NCI-H1048 (cell line): ENCODE results near the gene LAMB4.

Experiments
- DNase-seq: peaks from one replicate; lab custom pipeline; 2025; lab: John Stamatoyannopoulos, UW

LAMB4 gene

DNA sequence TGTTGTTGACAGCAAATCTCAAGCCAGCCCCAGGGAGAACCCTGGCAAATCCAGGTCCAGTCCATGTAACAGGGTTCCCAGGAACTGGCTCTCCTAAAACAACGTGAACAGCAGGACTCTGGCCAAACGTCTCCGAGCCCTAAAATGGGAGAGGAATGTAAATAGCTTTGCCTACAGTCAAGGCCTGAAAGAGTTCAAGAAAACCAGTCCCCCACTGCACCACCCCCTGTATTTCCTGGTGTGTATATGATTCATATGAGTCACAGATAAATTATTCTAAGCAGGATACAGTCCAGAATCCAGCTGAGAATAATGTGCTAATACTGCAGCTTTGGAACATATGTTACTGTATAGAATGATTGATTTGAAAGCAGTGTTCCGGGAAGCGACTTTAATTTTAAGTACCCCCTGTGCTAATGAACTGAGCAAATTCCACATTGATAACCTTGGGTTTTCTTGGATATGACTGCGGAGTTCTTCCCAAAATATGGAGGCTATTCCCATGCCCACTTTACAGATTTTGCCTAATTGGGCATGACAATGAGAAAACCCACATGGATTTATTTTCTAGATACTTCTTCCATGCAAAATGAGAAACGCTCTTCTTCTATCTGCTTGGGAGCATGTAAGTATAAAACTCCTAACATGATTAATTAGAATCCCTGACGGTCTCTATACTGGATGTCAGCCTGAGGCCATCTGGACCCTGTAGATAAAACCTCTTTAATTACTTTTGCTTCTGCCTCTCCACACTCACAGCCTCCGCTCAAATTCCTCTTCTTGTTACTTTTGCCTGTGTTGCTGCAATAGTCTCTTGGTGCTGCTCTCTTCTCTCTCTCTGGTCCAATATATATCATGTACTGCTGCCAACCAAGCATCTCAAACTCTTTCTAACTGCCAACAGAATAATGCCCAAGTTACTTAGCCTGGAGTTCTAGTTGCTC, 50.2 kb downstream of the LAMB4 start:
- no peak for DNase-seq

DNA sequence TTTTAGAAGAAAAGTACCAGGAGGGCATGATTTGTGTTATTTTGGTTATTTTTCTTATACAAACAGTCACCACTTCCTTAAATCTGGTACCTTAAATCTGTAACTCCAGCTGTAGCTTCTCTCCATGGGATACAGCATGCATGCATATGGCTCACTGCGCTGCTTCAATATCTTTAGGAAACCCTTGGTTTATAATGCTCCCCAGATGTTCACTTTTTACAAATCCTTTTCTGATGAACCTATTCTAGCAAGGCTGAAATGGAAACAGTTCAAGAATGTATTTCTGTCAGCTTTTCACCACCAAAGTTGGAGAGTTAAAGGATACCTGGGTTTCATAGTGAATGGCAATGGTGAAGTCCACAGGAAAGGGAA, 50.9 kb downstream of the LAMB4 start:
- no peak for DNase-seq

DNA sequence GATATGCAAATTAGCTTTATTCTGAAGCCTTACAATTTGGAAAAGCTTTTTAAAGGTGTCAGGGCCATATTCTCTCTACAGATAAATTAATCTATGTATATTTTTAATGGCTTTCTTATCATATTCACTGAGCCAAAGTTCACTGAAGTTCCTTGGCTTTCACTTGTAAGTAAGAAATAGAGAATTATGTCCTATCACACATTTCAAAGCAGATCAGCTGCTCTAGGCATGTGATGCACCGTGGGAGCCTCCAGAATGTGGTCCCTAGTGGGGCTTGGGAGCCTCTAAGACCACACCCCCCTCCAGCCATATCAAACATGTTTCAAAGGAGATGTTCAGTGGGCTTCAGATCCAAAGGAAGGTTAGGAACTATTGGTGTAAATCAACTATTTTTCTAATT, 51.5 kb downstream of the LAMB4 start:
- DNase-seq = no peak

DNA sequence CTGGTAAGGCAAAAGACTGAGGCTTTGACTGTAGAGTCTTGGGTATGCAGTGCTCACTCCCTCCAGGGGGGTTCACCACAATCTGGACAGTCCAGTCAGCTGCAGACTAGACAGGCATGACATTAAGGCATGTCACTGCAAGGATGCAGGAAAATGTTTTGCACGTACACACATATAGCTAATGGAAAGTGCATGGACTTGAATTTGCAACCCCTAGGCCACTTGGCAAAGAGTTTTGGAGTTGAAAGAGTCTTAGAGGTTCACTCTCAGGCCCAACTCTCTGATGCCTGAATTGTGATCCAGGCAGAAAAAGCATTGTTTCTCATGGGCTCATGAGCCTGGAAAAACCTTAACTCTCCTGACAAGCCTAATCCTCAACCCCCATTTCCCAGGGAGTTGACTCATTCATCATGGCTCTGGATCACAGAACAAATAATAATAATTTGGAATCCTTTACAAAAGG, 51.9 kb downstream of the LAMB4 start:
- DNase-seq = no peak

DNA sequence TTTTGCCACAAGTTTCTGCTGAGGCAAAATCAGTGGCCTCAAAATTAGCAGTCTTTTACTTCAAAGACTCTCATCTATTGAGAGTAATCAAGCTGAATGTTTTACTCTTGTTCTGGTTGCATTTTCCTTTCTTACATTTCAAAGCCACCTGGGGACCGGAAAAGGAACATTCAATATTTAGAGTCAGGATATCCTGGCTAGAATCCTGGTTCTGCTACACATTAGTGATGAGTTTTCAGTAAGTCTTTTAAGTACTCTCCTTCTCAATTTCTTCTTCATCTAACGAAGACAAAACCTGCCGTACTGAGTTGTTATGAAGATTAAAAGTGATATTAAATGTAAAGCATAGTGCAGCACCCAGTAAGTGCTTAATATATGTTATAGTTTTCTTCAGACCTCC, 52.5 kb downstream of the LAMB4 start:
- DNase-seq = no peak

DNA sequence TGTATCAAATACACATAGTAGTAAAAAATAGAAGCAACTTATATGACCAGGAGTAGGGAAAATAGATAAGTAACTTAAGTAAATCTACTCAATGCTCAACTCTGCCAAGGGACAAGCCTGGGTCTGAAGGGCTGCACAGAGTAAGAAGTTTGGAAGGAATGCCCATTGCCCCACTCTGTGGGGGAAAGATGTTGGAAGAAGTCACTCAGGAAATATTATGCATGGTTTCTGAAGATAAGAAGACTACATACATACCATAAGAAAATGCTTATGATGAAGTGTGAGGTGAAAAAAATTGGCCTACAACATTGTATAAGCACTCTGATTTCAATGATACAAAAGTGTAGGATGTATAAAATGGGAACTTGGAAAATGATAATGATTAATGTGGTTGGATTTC, 54.0 kb downstream of the LAMB4 start:
- DNase-seq = no peak

DNA sequence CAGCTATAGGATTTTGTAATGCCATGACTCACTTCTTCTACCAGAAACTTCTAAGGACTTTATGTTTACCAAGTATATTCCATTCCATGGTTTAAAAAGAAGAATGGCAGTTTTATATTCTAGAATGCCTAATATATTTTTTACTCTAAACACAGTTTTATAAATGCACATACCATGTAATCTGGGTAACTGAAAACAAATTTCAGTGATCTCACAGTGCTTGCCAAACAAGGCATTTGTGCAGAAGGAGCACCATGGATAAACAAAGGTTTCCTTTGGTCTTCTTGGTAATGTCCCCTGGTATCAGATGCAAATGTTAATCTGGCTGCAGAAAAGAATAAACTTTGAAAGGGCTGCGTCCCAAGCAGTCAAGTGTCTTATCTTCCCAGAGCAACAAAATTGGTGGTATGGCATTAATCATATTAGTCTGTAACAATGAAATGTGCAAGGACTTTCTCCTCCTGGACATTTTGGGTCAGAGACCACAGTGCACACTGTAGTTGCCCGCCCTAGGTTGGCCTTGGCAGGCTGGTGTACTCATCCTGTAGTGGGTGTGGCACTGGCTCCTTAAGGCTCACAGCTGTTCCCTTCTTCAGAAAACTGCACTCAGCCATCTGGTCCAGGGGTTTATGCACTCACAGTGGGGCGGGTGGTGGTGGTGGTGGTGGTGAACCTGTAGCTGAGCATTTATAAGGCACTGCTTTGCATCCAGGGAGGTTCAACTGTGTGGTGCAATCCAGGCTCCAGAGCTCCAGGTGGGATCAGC, 56.7 kb downstream of the LAMB4 start:
- no peak for DNase-seq

DNA sequence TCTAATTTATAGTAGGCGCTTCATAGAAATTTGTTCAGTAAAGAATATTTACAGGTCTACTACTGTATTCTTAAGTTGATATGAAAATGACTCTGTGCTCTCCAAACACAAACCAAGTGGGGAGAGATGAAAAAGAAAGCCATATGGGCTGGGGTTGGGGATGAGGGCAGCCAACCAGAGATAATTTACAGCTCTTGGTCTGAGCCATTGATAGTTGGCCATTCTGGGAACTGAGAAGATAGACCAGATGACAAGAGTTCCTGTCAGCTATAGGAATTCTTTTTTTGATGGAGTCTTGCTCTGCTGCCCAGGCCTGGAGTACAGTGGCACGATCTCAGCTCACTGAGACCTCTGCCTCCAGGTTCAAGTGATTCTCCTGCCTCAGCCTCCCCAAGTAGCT, 57.4 kb downstream of the LAMB4 start:
- no peak for DNase-seq

DNA sequence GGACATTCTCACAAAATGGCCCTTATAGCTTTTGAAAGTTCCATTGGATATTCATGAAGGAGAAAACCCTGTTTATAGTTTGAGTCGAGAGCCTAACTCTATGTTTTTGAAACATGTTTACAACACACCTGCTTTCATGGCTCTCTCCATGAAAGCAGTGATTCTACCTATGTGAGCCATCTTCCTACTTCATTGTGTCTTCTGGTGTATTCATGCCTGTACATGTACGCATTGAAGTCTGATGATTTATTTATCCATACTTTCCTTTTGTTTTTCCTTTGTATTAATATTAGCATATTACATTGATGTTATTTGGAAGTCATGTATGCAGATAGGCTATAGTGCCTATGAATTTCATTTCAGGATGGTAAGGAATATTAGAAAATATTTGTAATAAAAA, 58.0 kb downstream of the LAMB4 start:
- no peak for DNase-seq

DNA sequence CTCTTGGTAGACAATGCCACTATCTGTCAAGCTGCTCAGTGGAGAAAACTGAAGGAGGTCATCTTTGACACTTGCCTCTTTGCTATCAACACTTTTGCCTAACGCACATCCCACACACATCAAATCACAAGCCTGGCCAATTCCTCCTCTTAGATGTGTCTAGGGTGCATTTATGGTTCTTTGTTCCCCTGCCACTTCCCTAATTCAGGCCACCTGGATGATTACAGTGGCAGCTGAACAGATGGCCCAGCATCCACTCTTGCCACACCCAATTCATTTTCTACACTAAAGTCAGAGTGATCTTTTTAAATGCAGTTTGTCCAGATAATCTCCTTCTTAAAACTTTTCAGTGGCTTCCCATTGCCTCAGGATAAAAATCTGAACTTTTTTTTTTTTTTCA, 58.6 kb downstream of the LAMB4 start:
- DNase-seq = no peak

DNA sequence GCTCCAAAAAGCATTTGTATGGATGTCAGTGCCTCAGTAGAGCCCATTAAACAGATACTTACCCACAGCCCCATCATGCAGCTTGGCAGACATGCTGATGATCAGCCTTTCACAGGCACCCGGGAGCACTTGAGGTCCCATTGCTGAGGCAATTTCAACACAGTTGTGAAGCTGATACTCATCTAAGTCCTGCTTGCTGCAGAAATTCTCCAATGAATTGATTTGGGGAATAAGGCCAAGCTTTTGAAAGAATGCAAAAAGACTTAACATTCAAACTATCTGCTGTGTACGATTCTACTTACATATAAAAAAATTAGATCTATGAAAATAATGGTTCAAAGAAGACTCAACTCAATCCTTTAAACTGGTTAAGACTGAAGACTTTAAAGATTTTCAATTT, 60.5 kb downstream of the LAMB4 start:
- DNase-seq = no peak

DNA sequence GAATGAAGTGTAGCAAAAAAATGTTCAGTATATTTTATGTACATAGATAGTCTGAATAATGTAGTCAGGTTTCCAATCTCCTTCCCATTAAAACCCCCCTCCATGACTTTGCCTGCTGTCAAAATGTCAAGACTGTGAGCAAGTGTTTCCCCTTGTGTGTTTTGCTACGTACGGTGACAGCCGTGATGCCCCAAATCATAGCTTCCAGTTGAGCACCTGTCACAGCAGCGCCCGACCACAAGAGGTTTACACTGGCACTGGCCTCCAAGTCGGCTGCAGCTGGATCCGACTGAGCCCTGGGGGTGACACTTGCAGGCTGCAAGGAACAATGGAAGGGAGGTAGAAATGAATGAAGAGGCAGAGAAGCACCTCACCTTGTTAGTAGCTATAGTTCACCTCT, 62.3 kb downstream of the LAMB4 start:
- DNase-seq = no peak

DNA sequence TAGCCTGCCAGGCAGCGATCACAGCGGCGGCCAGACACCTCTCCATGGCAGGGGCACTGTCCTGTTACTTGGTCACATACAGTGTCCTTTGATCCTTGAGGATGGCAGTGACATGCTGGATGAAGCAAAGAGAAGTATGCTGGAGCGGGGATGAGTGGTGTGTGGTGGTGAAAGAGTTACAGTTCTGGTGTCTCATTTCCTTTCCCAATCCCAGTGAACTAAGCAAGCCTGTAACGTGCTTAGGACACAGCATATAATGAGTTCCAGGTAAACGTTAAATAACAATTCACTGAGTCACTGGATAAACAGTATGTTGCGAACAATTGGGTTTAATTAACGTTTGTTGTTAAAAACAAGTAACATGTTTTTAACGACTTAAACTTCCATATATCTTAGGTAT, 63.7 kb downstream of the LAMB4 start:
- no peak for DNase-seq

DNA sequence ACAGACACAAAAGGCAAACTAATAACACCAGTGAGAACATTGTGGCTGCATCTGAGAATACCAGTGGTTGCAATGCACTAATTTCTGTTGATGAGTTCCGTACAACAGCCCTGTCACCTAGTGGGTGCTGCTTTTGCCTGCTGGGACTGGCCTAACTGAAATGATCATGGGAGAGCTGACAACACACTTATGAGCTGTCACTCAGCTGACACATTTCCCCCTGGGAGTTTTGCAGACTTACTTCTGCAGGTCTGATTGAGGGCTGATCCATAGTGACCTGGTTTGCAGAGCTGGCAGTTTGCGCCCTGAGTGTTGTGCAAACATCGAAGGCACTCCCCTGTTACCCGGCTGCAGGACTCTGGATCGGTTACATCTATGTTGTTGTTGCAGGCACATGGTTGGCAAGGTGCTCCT, 66.6 kb downstream of the LAMB4 start:
- DNase-seq = no peak

DNA sequence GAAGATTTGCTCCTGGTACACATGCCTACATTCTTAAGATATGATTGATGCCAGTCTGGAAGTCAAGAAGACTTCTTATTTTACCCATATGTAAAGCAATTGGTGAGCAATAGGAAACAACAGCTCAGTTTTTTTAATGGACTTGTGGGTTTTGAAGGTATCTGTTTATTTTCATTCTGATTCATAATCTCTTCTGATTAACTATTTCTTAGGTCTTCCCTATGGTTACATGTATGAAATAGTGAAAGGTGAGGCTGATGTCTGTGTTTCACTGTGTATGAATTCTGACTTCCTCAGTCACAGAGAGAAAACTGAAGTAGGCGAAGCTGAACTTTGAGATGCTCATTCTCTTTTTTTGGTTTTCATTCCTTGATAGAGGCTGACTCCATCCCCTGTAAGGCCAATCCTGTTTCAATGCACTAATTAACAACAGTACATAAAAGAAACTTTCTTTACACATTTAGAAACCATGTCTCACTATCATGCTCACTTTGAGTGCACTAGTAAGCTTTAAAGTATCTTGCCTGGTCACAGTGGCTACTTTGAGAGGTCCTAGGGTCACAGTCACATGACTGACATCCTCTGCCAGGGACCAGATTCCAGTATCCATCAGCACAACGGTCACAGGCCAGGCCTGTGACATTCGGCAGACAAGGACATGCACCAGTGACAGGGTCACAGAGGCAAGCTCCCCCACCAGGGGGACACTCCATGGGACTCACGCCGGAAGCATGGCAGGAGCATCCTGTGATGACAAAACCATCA, 67.7 kb downstream of the LAMB4 start:
- DNase-seq = no peak

DNA sequence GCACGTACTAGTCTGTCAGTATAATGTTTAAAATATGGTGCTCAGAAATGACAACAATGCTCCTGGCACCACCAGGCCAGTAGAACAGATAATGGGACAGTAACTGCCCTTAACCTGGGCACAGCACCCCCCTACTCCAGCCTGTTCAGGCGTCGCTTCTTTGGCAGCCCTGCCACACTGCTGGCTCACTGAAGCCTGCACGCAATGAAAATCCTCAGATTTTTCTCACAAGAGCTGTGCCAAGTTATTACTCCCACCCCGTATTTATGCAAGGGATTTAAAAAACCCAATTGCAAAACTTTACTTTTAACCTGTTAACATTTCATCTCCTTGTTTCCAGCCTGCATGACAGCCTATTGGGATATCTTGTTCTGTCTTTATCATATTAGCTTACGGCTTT, 70.6 kb downstream of the LAMB4 start:
- DNase-seq = no peak

DNA sequence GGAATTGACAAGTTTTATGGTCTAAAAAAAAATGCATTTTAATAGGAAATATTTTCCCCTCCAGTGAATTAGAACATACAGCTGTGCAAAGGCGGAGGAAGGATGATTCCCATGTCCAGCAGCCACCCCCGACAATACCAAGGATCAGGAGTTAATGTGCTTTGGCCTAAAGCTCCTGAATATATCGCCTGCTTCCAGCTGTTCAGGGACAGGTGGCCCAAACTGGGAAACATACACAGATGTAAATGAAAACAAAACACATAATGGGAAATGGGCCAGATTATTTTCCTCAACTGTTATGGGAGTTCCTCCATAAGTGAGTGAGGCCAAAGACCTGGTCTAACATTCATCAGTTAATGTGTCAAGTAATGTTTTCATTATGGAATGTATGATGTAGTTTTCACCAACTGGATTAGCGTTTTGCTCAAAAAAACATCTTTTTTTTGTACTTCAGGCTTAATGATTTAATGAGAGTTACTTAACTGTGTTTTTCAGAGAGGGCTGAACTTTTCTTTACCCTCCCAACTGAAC, 72.1 kb downstream of the LAMB4 start:
- no peak for DNase-seq

DNA sequence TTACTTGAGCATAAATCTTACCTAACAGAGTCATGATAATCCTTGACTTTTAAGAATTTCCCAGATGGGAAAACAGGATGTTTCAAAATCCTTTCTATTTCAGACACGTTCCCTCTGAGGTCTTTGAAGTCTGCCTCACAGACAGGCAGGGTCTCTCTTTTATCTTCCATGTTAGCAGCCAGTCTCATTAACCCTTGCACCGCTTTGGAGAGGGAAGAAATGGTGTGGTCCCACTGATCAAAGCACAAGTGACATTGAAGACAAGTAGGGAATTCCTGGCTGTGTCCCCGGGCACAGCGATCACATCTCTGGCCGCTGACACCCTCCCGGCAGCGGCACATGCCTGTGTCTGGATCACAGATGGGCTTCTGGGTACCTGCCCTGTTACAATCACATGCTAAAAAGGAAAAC, 74.5 kb downstream of the LAMB4 start:
- no peak for DNase-seq

DNA sequence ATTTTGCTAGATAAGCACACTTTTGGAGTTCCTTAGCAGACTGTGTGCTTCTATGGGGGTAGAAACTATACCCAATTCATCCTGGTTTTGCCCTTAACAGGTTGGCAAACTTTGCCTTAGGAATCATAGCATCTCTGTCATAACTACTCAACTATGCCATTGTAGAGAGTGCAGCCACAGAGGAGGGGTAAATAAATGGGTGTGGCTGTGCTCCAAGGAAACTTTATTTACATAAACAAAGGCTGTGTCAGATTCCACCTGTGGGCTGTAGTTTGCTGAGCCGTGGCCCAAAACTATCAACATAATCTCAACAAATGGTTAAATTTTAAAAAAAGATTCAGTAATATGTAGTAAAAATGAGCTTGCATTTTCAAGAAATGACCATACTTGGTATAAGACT, 75.6 kb downstream of the LAMB4 start:
- no peak for DNase-seq

DNA sequence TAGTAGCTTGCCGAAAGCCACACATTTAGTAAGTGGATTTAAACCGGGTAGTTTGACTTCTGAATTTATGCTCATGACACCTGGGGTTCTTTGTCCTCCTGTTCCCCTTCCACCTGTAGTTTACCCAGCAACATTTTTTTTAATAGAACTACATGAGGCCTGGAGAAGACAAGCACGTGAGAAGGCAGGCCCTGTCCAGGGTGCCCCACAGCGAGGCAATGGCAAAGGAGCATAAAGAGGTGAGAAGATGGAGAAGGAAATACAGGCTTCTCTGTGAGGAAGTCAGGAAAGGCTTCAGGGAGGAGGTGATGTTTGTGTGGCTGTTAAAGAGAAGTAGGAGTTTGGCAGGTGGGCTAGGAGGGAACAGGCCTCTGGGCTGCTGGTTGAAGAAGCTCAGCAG, 76.9 kb downstream of the LAMB4 start:
- DNase-seq = no peak

DNA sequence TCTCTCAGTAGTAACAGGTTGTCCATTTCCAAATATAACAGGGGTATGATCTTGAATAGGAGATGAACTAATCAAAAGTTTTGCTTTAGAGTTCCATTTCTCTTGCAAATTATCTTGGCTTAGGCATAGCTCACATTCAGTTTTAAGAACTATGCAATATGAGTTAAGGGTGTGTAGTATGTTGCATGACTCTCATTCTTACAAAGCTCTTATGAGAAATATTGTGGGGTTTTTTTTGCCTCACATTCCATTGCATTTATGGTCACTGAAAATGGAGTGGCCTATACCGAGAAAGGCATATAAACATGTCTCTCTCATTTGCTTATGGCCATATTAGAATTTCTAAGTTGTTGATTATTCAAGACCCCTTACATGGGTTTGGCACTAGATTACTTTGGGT, 78.7 kb downstream of the LAMB4 start:
- DNase-seq = no peak

DNA sequence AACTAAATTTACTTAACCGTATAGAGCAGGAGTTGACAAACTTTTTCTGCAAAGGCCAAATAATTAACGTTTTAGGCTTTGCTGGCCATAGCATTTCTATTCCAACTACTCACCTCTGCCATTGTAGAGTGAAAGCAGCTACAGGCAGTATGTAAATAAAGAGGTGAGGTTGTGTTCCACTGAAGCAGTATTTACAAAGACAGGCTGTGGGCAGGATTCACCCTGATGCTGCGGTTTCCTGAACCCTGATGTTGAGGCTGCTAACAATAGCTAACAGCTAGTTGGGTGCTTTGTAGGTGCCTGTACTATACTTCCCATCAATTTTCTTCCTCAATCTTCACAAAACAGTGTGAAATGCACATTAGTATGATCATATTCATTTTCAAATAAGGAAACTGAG, 80.2 kb downstream of the LAMB4 start:
- no peak for DNase-seq
